Measurements from ENCODE around the gene RPS6KA2. TPM values are rescaled to one million over a fixed set of nuclear protein-coding genes. Genes with fewer than 3 reads are reported as not detected.

The RPS6KA2 gene
- total RNA-seq, 2 experiments from 2014 or later: 1.6 to 1.9 TPM

GRCh38 chr6:166627875-166628801, 1.1 kb upstream of the RPS6KA2 start:
- Mint-ChIP-seq H3K36me3 (ENCODE audit: low read depth) (no peaks in the 10 kb centered on the region), H3K27me3 (ENCODE audit: low read depth) (peaks cover 43% of the 10 kb centered on the region), H3K9me3 (ENCODE audit: insufficient read depth) (no peaks in the 10 kb centered on the region), H3K4me1 (ENCODE audit: low read depth) (peaks cover 18% of the 10 kb centered on the region), H3K27ac (peak overlapping the region; percentile 81), H3K4me3 (peak overlapping the region; percentile 89)
- DNase-seq (peak; percentile 58), ATAC-seq (peak; percentile 32)
- CTCF ChIA-PET: interaction anchor here (0.5 to 0.6 kb wide), 2 partner anchors 10 to 315 kb away, joined by 3 to 4 read pairs; no protein-coding TSS in a partner anchor
- POLR2A ChIA-PET: interaction anchor here (0.5 to 0.9 kb wide), 2 partner anchors 14 to 140 kb away, joined by 3 to 4 read pairs; no protein-coding TSS in a partner anchor

GRCh38 chr6:166626177-166627032, 646 bp downstream of the RPS6KA2 start:
- H3K4me3 Mint-ChIP-seq: peak overlapping the region; percentile 73
- ATAC-seq (peak; percentile 0), DNase-seq (peak; percentile 36)
- H3K4me1 Mint-ChIP-seq (ENCODE audit: low read depth): peaks cover 18% of the 10 kb centered on the region
- H3K27ac Mint-ChIP-seq: no peak overlapping the region
- H3K9me3 Mint-ChIP-seq (ENCODE audit: insufficient read depth): no peaks in the 10 kb centered on the region
- POLR2A ChIA-PET: interaction anchor here (0.7 kb wide), 1 partner anchor 34 kb away, joined by 3 read pairs; no protein-coding TSS in a partner anchor
- H3K36me3 Mint-ChIP-seq (ENCODE audit: low read depth): no peaks in the 10 kb centered on the region
- H3K27me3 Mint-ChIP-seq (ENCODE audit: low read depth): peaks cover 55% of the 10 kb centered on the region
- CTCF ChIA-PET: interaction anchor here (0.9 kb wide), 1 partner anchor 43 kb away, joined by 3 read pairs; no protein-coding TSS in a partner anchor

GRCh38 chr6:166625356-166625755, 1.7 kb downstream of the RPS6KA2 start:
- H3K27ac Mint-ChIP-seq: no peak overlapping the region
- ATAC-seq (no peak), DNase-seq (no peak)
- POLR2A ChIA-PET: no interaction called here
- H3K4me1 Mint-ChIP-seq (ENCODE audit: low read depth): peaks cover 18% of the 10 kb centered on the region
- H3K9me3 Mint-ChIP-seq (ENCODE audit: insufficient read depth): no peaks in the 10 kb centered on the region
- H3K36me3 Mint-ChIP-seq (ENCODE audit: low read depth): no peaks in the 10 kb centered on the region
- CTCF ChIA-PET: no interaction called here
- H3K27me3 Mint-ChIP-seq (ENCODE audit: low read depth): peaks cover 52% of the 10 kb centered on the region
- H3K4me3 Mint-ChIP-seq: no peak overlapping the region

GRCh38 chr6:166624275-166624674, 2.8 kb downstream of the RPS6KA2 start:
- H3K27me3 Mint-ChIP-seq (ENCODE audit: low read depth): peaks cover 44% of the 10 kb centered on the region
- no peaks in the 10 kb centered on the region for H3K36me3 Mint-ChIP-seq (ENCODE audit: low read depth)
- H3K4me1 Mint-ChIP-seq (ENCODE audit: low read depth): peaks cover 18% of the 10 kb centered on the region
- CTCF ChIA-PET: interaction anchor here (0.6 kb wide), 1 partner anchor 716 kb away, joined by 3 read pairs; no protein-coding TSS in a partner anchor
- no peak overlapping the region for H3K27ac Mint-ChIP-seq
- H3K9me3 Mint-ChIP-seq (ENCODE audit: insufficient read depth): no peaks in the 10 kb centered on the region
- ATAC-seq: no peak
- H3K4me3 Mint-ChIP-seq: no peak overlapping the region
- POLR2A ChIA-PET: no interaction called here
- DNase-seq: no peak

GRCh38 chr6:166623318-166623717, 3.7 kb downstream of the RPS6KA2 start:
- ATAC-seq: no peak
- Mint-ChIP-seq H3K27ac (no peak overlapping the region), H3K36me3 (ENCODE audit: low read depth) (no peaks in the 10 kb centered on the region), H3K4me1 (ENCODE audit: low read depth) (peaks cover 15% of the 10 kb centered on the region), H3K4me3 (no peak overlapping the region), H3K9me3 (ENCODE audit: insufficient read depth) (no peaks in the 10 kb centered on the region), H3K27me3 (ENCODE audit: low read depth) (peaks cover 37% of the 10 kb centered on the region)
- CTCF ChIA-PET: no interaction called here
- no peak for DNase-seq
- POLR2A ChIA-PET: no interaction called here

GRCh38 chr6:166621114-166621540, 5.9 kb downstream of the RPS6KA2 start:
- DNase-seq: no peak
- Mint-ChIP-seq H3K4me3 (no peak overlapping the region), H3K9me3 (ENCODE audit: insufficient read depth) (no peaks in the 10 kb centered on the region), H3K4me1 (ENCODE audit: low read depth) (peaks cover 6% of the 10 kb centered on the region), H3K36me3 (ENCODE audit: low read depth) (no peaks in the 10 kb centered on the region), H3K27me3 (ENCODE audit: low read depth) (peaks cover 32% of the 10 kb centered on the region), H3K27ac (no peak overlapping the region)
- ATAC-seq: no peak
- ChIA-PET CTCF (interaction anchor here (1.3 kb wide), 1 partner anchor 308 kb away, joined by 3 read pairs; no protein-coding TSS in a partner anchor), POLR2A (no interaction called here)

GRCh38 chr6:166620478-166621113, 6.5 kb downstream of the RPS6KA2 start:
- Mint-ChIP-seq H3K27ac (no peak overlapping the region), H3K9me3 (ENCODE audit: insufficient read depth) (no peaks in the 10 kb centered on the region), H3K27me3 (ENCODE audit: low read depth) (peaks cover 27% of the 10 kb centered on the region), H3K4me1 (ENCODE audit: low read depth) (peaks cover 1% of the 10 kb centered on the region), H3K4me3 (no peak overlapping the region), H3K36me3 (ENCODE audit: low read depth) (no peaks in the 10 kb centered on the region)
- ATAC-seq: no peak
- ChIA-PET CTCF (interaction anchor here (1.3 kb wide), 1 partner anchor 307 kb away, joined by 3 read pairs; no protein-coding TSS in a partner anchor), POLR2A (no interaction called here)
- no peak for DNase-seq

- Mint-ChIP-seq H3K4me3 (no peak overlapping the region), H3K4me1 (ENCODE audit: low read depth) (no peaks in the 10 kb centered on the region), H3K27me3 (ENCODE audit: low read depth) (peaks cover 20% of the 10 kb centered on the region), H3K27ac (no peak overlapping the region), H3K9me3 (ENCODE audit: insufficient read depth) (no peaks in the 10 kb centered on the region), H3K36me3 (ENCODE audit: low read depth) (no peaks in the 10 kb centered on the region)
- ChIA-PET CTCF (interaction anchor here (1.3 kb wide), 1 partner anchor 307 kb away, joined by 3 read pairs; no protein-coding TSS in a partner anchor), POLR2A (no interaction called here)
- ATAC-seq: no peak
- no peak for DNase-seq
Observed at GRCh38 chr6:166619912-166620311, 7.1 kb downstream of the RPS6KA2 start.

GRCh38 chr6:166618866-166619761, 7.9 kb downstream of the RPS6KA2 start:
- ChIA-PET POLR2A (no interaction called here), CTCF (interaction anchor here (1.4 kb wide), 1 partner anchor 8 kb away, joined by 3 read pairs; no protein-coding TSS in a partner anchor)
- Mint-ChIP-seq H3K9me3 (ENCODE audit: insufficient read depth) (no peaks in the 10 kb centered on the region), H3K4me1 (ENCODE audit: low read depth) (no peaks in the 10 kb centered on the region), H3K4me3 (no peak overlapping the region), H3K27me3 (ENCODE audit: low read depth) (peaks cover 16% of the 10 kb centered on the region), H3K36me3 (ENCODE audit: low read depth) (no peaks in the 10 kb centered on the region), H3K27ac (no peak overlapping the region)
- ATAC-seq: no peak
- no peak for DNase-seq

- Mint-ChIP-seq H3K9me3 (ENCODE audit: insufficient read depth) (no peaks in the 10 kb centered on the region), H3K27ac (no peak overlapping the region), H3K4me1 (ENCODE audit: low read depth) (no peaks in the 10 kb centered on the region), H3K4me3 (no peak overlapping the region), H3K27me3 (ENCODE audit: low read depth) (peaks cover 13% of the 10 kb centered on the region), H3K36me3 (ENCODE audit: low read depth) (no peaks in the 10 kb centered on the region)
- ATAC-seq: no peak
- no peak for DNase-seq
- ChIA-PET POLR2A (no interaction called here), CTCF (interaction anchor here (1.4 kb wide), 1 partner anchor 9 kb away, joined by 3 read pairs; no protein-coding TSS in a partner anchor)
Observed at GRCh38 chr6:166618251-166618650, 8.8 kb downstream of the RPS6KA2 start.

Data from activated CD8-positive, alpha-beta T cell treated with anti-CD3 and anti-CD28 coated beads, Interleukin-2, amount 10 ng/mL, durations not matched to agents 7 days and 5 days (primary cell).